ENCODE measurements around the gene SATL1.
"Not testable (repeated sequence)": the region's sequence is repeated elsewhere in the genome, so short reads cannot be mapped to it uniquely, and the experiment has no call there.

The SATL1 gene

DNA sequence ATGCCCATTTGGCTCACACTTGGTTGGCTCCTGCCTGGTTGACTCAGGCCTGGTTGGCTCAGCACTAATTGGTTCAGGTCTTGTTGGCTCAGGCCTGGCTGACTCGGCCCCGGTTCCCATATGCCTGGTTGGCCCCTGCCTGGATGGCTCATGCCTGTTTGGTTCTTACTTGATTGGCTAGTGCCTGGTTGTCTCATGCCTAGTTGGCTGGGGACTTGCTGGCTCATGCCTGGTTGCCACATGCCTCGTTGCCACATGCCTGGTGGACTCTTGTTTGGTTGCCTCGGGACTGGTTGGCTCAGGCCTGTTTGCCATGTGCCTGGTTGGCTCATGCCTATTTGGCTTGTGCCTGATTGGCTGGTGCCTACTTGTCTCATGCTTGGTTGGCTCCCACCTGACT, 136.2 kb downstream of the SATL1 start:
- no peak for DNase-seq

GRCh38 chrX:85089321-85089840, 154.2 kb downstream of the SATL1 start:
- DNase-seq, result no peak

DNA sequence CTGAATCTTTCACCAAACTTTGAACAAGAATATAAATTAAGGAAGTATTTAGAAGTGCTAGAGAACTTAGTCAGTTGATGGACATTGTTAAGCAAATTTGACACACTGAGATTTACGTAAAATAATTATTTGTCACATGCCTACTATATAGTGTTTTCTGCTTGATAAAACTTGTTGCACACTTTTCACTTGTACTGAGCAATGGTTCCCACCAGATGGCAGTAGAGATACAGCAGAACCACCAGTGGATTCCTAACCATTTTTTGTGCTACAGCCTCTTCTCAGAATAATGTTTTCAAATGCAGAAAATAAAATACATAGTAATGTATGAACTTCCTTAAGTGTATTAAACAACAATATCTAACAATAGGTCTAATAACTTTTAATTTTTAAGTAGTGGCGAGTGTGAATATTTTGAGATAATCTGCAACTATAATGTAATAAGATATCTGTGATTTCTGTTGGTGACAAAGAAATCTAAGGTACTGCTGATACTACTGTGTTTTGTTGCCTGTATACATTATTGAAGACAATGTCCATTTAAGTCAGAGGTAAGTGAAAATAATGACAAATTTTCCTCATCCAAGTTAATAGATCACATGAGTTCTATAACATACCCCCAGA, 158.7 kb downstream of the SATL1 start:
- no peak for DNase-seq

GRCh38 chrX:85077247-85077646, 166.3 kb downstream of the SATL1 start:
- not testable (repeated sequence) for DNase-seq

- DNase-seq, result no peak
Measured at GRCh38 chrX:85065512-85066198, 177.9 kb downstream of the SATL1 start.

- DNase-seq, result no peak
Measured at GRCh38 chrX:85052636-85053343, 190.8 kb downstream of the SATL1 start.

- DNase-seq, result no peak
Measured at GRCh38 chrX:85052205-85052604, 191.4 kb downstream of the SATL1 start.

GRCh38 chrX:85051627-85052026, 192.0 kb downstream of the SATL1 start:
- DNase-seq, result no peak

All from activated naive CD4-positive, alpha-beta T cell treated with anti-CD3 and anti-CD28 coated beads, Interleukin-2, amount 50 U/mL, for 16 hours (primary cell).